ENCODE results near the gene CRTC3. TPM values are rescaled to one million over a fixed set of nuclear protein-coding genes. Genes with fewer than 3 reads are reported as not detected.

Gene CRTC3
- total RNA-seq, 1 experiment from 2014 or later: 3.9 TPM

DNA sequence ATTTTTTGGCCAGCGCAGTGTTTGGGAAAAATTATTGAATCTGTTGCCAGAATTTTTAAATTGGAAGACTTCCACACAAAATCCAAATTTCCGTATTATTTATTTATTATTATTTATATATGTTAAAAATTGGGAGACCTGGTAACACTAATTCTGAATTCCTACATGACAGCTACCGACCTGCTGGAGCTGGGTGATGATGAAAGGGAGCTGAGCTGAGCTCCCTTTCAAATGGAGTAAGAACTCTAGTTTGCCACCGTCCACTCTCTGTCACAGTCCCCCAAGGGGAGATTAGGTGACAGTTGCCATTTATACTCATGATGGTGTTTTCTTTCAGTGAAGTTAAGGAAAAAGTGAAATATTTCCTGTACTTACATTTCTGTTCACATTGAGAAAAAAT is 1.4 kb downstream of the CRTC3 start:
- Histone ChIP-seq H3K56ac (ENCODE audit: insufficient read length, low read depth, low read length) (no peak overlapping the region), H3T11ph (ENCODE audit: low read length) (no peak overlapping the region), H3K18ac (ENCODE audit: insufficient read length, low read depth, low read length) (no peak overlapping the region), H3K4me1 (ENCODE audit: insufficient read depth, low read length) (no peaks in the 10 kb centered on the region; the same call in 1 of the 2 replicates), H3K9me3 (ENCODE audit: control insufficient read depth, low read depth, low read length) (no peaks in the 10 kb centered on the region), H2BK20ac (ENCODE audit: low read depth, low read length, poor library complexity, severe bottlenecking) (no peak overlapping the region), H3K79me2 (ENCODE audit: insufficient read depth, low read length) (no peaks in the 10 kb centered on the region), H2BK5ac (ENCODE audit: insufficient read length, low read length) (no peak overlapping the region), H3K14ac (ENCODE audit: insufficient read depth, low read length) (no peak overlapping the region), H3K23ac (ENCODE audit: insufficient read length, low read depth, low read length) (no peak overlapping the region), H2BK120ac (ENCODE audit: low read depth, low read length, poor library complexity, severe bottlenecking) (no peak overlapping the region), H3K4ac (ENCODE audit: low read depth, low read length) (no peak overlapping the region), H2BK12ac (ENCODE audit: insufficient read length, low read depth, low read length) (no peak overlapping the region), H3K27ac (ENCODE audit: insufficient read length, low read depth, low read length) (no peak overlapping the region), H3K4me2 (ENCODE audit: insufficient read depth, insufficient read length, low read length) (peak overlapping the region; percentile 76), H3K23me2 (ENCODE audit: insufficient read length, low read depth, low read length, poor library complexity, severe bottlenecking) (peaks cover 5% of the 10 kb centered on the region), H4K91ac (ENCODE audit: insufficient read length, low read depth, low read length) (no peak overlapping the region), H2BK15ac (ENCODE audit: low read depth, low read length) (no peak overlapping the region), H3K27me3 (ENCODE audit: insufficient read depth, low read length) (peaks cover 14% of the 10 kb centered on the region), H3K9ac (ENCODE audit: extremely low read depth, insufficient read length, low read length) (no peak overlapping the region), H2AFZ (ENCODE audit: low read length) (no peak overlapping the region), H3K79me1 (ENCODE audit: insufficient read depth, low read depth, low read length, poor library complexity, severe bottlenecking) (no peaks in the 10 kb centered on the region), H4K5ac (ENCODE audit: insufficient read length, low read depth, low read length) (no peak overlapping the region), H4K8ac (replicated peaks; ENCODE audit: insufficient read length, low read depth, low read length) (no peak overlapping the region), H2AK5ac (ENCODE audit: insufficient read length, low read length) (no peak overlapping the region), H4K20me1 (ENCODE audit: control insufficient read depth, insufficient read depth, insufficient read length) (no peaks in the 10 kb centered on the region)
- no CpG with 5 or more reads among the region's 4 CpGs for WGBS (ENCODE audit: extremely low coverage, insufficient read length, low lambda C conversion rate)
- H3K27me3 Mint-ChIP-seq (ENCODE audit: low read depth): peaks cover 70% of the 10 kb centered on the region
- H3K4me3 Mint-ChIP-seq: peak overlapping the region; percentile 62 to 87
- peaks cover 0 to 4% of the 10 kb centered on the region in 2 experiments; a peak in 3 of 5 replicates for H3K9me3 Mint-ChIP-seq
- H3K27ac Mint-ChIP-seq: no peak overlapping the region
- H3K36me3 Mint-ChIP-seq (ENCODE audit: insufficient read depth in 1 of 3, low read depth in 3 of 3): no peaks in the 10 kb centered on the region
- no peak for DNase-seq
- peaks cover 6 to 18% of the 10 kb centered on the region in 2 experiments for H3K4me1 Mint-ChIP-seq
- TF ChIP-seq, protein P1, sequence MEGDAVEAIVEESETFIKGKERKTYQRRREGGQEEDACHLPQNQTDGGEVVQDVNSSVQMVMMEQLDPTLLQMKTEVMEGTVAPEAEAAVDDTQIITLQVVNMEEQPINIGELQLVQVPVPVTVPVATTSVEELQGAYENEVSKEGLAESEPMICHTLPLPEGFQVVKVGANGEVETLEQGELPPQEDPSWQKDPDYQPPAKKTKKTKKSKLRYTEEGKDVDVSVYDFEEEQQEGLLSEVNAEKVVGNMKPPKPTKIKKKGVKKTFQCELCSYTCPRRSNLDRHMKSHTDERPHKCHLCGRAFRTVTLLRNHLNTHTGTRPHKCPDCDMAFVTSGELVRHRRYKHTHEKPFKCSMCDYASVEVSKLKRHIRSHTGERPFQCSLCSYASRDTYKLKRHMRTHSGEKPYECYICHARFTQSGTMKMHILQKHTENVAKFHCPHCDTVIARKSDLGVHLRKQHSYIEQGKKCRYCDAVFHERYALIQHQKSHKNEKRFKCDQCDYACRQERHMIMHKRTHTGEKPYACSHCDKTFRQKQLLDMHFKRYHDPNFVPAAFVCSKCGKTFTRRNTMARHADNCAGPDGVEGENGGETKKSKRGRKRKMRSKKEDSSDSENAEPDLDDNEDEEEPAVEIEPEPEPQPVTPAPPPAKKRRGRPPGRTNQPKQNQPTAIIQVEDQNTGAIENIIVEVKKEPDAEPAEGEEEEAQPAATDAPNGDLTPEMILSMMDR (conservative IDR thresholded peaks at IDR 0.05): no peak
